NT2/D1 (cell line): ENCODE data around the gene CCDC144A.
"Not testable (repeated sequence)": the region's sequence is repeated elsewhere in the genome, so short reads cannot be mapped to it uniquely, and the experiment has no call there.

ENCODE experiments used
- SUZ12 ChIP-seq: IDR thresholded peaks from 2 replicates; pipeline ENCODE4 v1.6.1; 2011; ENCODE audit not compliant: insufficient read length, insufficient read depth; ENCODE audit errors: extremely low read depth
- YY1 ChIP-seq: IDR thresholded peaks from 2 replicates; pipeline ENCODE4 v1.6.1; 2011; ENCODE audit not compliant: insufficient read length, insufficient read depth
- ZNF274 ChIP-seq: IDR thresholded peaks from 2 replicates; pipeline ENCODE4 v1.6.1; 2011; ENCODE audit warnings: mild to moderate bottlenecking, low read depth, low read length

DNA sequence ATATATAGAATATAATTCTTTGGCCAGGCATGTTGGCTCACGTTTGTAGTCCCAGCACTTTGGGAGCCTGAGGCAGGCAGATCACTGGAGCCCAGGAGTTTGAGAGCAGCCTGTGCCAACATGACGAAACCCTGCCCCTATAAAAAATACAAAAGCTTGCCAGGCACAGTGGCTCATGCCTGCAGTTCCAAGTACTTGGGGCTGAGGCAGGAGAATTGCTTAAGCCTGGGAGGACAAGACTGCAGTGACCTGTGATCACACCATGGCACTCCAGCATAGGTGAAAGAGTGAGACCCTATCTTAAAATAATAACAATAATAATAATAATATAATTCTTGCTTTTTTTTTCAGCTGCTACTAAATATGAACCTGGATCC lies 83.1 kb downstream of the CCDC144A start:
- not testable (repeated sequence) for TF ChIP-seq ZNF274, YY1, SUZ12
